AG04450 (cell line): Measurements from ENCODE around the gene ALOX15B. TPM values are rescaled to one million over a fixed set of nuclear protein-coding genes. Genes with fewer than 3 reads are reported as not detected.

ENCODE experiments used
- CTCF ChIA-PET: fragments of 300-600, 350-600 bp; formaldehyde crosslinking; extraction: SDS; loops from one replicate; lab custom pipeline; 2022; ENCODE audit warnings: antibody characterized with exemption, inconsistent platforms; lab: Charles Lee
- POLR2A ChIA-PET: fragments of 350-600 bp; formaldehyde crosslinking; extraction: SDS; loops from one replicate; lab custom pipeline; 2021; ENCODE audit warnings: antibody characterized with exemption, inconsistent platforms; lab: Yijun Ruan, JAX
- DNase-seq: peaks from one replicate; pipeline ENCODE4 v3.0.0-alpha.2; 2011; ENCODE audit warnings: low read depth, low spot score
- H3K27ac ChIP-seq: one replicate; pipeline ENCODE4 v1.5.1; 2012; ENCODE audit warnings: low read depth, low read length, control low read depth
- H3K27me3 ChIP-seq: one replicate; pipeline ENCODE4 v1.6.0; 2012; ENCODE audit warnings: low read length; ENCODE audit not compliant: control insufficient read depth, insufficient read depth
- H3K4me3 ChIP-seq: 2 replicates; pipeline ENCODE4 v1.5.1; 2011; ENCODE audit warnings: mild to moderate bottlenecking, low read depth, low read length, control low read depth
- H3K9me3 ChIP-seq: 2 replicates; pipeline ENCODE4 v1.5.1; 2012; ENCODE audit warnings: low read length; ENCODE audit not compliant: control insufficient read depth, insufficient read depth
- CTCF ChIP-seq: IDR thresholded peaks from 2 replicates; pipeline ENCODE4 v1.5.1; 2011; ENCODE audit warnings: low read depth, low read length, control low read depth, inconsistent platforms
- polyA plus RNA-seq: library from polyadenylated mRNA; depleted of rRNA; stranded (reverse); fragments of >200 nt; gene quantifications from 2 replicates; pipeline ENCODE4 v1.2.3, GENCODE V29; 2011

The ALOX15B gene
- polyA plus RNA-seq, 1 experiment, result not detected

GRCh38 chr17:8025176-8025911, 13.5 kb upstream of the ALOX15B start:
- DNase-seq, result no peak
- Histone ChIP-seq H3K4me3 (no peak overlapping the region), H3K27ac (no peak overlapping the region), H3K9me3 (no peaks in the 10 kb centered on the region; the same call in 1 of the 2 replicates), H3K27me3 (peaks cover 34% of the 10 kb centered on the region)
- ChIA-PET POLR2A (no interaction called here), CTCF (interaction anchor here (0.8 to 1.9 kb wide), 4 partner anchors 17 to 35 kb away, joined by 3 to 6 read pairs (median 4); no protein-coding TSS in a partner anchor)
- TF ChIP-seq CTCF, result no peak

DNA sequence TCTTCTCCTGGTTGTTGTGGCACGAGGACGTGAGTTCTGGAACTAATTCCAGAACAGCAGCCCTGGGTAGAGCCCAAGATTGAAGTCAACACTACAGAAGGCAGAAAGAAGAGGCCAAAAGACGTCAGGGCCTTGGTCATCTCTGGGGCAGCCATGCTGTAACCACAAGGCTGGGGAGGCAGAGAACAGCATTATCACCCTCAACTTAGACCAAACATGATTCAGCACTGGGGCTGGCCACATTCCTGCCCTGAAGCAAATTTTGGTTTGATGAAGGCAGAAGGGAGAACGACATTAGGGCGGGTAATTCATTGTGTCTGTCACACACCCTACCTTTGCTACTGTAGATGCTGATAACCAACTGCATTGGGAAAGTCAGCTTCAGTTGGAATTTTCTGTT, 9.7 kb upstream of the ALOX15B start:
- CTCF ChIA-PET, result interaction anchor here (1.3 kb wide), 1 partner anchor 44 kb away, joined by 3 read pairs; no protein-coding TSS in a partner anchor

DNA sequence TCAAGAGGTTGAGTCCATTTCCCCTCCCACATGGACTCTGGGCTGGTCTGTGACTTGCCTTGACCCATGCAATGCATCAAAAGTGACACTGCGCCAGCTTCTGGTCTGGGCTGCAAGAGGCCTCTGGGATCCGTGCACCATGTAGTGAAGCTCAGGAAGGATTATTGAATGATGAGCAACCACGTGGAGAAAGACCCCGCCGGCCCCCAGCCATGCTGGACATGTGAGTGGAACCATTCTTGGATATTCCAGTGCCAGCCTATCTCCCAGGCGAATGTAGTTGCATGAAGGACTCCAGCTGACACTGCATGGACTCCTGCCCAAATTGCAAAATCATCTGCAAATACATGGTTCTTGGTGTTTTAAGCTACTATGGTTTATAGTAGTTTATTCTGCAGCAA, 7.6 kb upstream of the ALOX15B start:
- H3K27ac ChIP-seq, result no peak overlapping the region
- no peaks in the 10 kb centered on the region for H3K9me3 ChIP-seq
- POLR2A ChIA-PET, result no interaction called here
- DNase-seq, result no peak
- peaks cover 25% of the 10 kb centered on the region for H3K27me3 ChIP-seq
- no peak overlapping the region for H3K4me3 ChIP-seq
- no peak for TF ChIP-seq CTCF
- CTCF ChIA-PET, result interaction anchor here (1.9 kb wide), 1 partner anchor 10 kb away, joined by 12 read pairs; no protein-coding TSS in a partner anchor

More for the DNA sequence above, 9.7 kb upstream of the ALOX15B start:
- DNase-seq, result no peak
- POLR2A ChIA-PET, result no interaction called here
- Histone ChIP-seq H3K27me3 (peaks cover 27% of the 10 kb centered on the region), H3K4me3 (no peak overlapping the region), H3K27ac (no peak overlapping the region), H3K9me3 (no peaks in the 10 kb centered on the region)
- TF ChIP-seq CTCF, result no peak

DNA sequence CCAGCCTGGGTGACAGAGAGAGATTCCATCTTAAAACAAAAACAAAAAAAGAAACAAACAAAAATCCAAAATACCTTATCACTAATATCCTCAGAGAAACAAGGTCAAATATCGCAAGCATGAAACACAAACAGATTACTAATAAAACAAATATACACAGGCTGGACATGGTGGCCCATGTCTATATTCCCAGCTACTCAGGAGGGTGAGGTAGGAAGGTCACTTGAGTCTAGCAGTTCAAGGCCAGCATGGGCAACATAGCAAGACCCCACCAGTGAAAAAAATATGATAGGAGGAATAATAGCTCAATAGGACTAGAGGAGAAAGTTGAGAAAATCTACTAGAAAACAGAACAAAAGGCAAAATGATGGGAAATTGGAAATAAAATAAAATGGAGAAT, 6.9 kb upstream of the ALOX15B start:
- CTCF ChIA-PET, result interaction anchor here (0.6 to 1.9 kb wide), 3 partner anchors 10 to 198 kb away, joined by 3 to 12 read pairs (median 6); no protein-coding TSS in a partner anchor
- DNase-seq, result no peak

More for the DNA sequence above, 6.9 kb upstream of the ALOX15B start:
- H3K9me3 ChIP-seq, result no peaks in the 10 kb centered on the region
- TF ChIP-seq CTCF, result no peak
- no peak overlapping the region for H3K27ac ChIP-seq
- H3K27me3 ChIP-seq, result peaks cover 23% of the 10 kb centered on the region
- POLR2A ChIA-PET, result no interaction called here
- no peak overlapping the region for H3K4me3 ChIP-seq
